Lung (tissue), 12 donors: ENCODE measurements around the gene STAB1. TPM values are rescaled to one million over a fixed set of nuclear protein-coding genes. Genes with fewer than 3 reads are reported as not detected.
A peak's percentile ranks its signal among the peaks of the same experiment; 100 is the strongest.

Experiments
- ATAC-seq: fragments of 200-7000 bp; cut with Tn5 transposase; one replicate; pipeline ENCODE4 v1.9.1; 2020; ENCODE audit warnings: moderate number of reproducible peaks; ENCODE audit not compliant: insufficient read depth, low FRiP score
- DNase-seq, 3 donors: peaks; one replicate each; pipeline ENCODE4 v3.0.0-alpha.2; 2013 to 2017
- H3K27ac ChIP-seq, 2 donors: one replicate each; pipeline ENCODE4 v1.5.1; 2013; ENCODE audit warnings: mild to moderate bottlenecking in 2 of 2, moderate library complexity in 2 of 2, control low read depth in 1 of 2, inconsistent platforms in 1 of 2, low read depth in 1 of 2, low read length in 1 of 2
- H3K27me3 ChIP-seq, 3 donors: one replicate each; pipeline ENCODE4 v1.5.1; 2013; ENCODE audit warnings: low read length in 2 of 3; ENCODE audit not compliant: control insufficient read depth in 3 of 3, insufficient read depth in 3 of 3
- H3K36me3 ChIP-seq, 4 donors: one replicate each; pipeline ENCODE4 v1.5.1; 2013; ENCODE audit warnings: low read length in 4 of 4, mild to moderate bottlenecking in 1 of 4, moderate library complexity in 1 of 4; ENCODE audit not compliant: control insufficient read depth in 4 of 4, insufficient read depth in 4 of 4
- H3K4me1 ChIP-seq, 5 donors: one replicate each; pipeline ENCODE4 v1.5.1; 2013; ENCODE audit warnings: low read length in 5 of 5, mild to moderate bottlenecking in 2 of 5, moderate library complexity in 1 of 5; ENCODE audit not compliant: control insufficient read depth in 5 of 5, insufficient read depth in 5 of 5
- H3K4me3 ChIP-seq: one replicate; pipeline ENCODE4 v1.5.1; 2013; ENCODE audit warnings: mild to moderate bottlenecking, control low read depth, moderate library complexity
- H3K9ac ChIP-seq, 2 donors: one replicate each; pipeline ENCODE4 v1.5.1; 2013; ENCODE audit warnings: low read length in 2 of 2, control low read depth in 1 of 2; ENCODE audit not compliant: insufficient read depth in 1 of 2
- H3K9me3 ChIP-seq, 4 donors: one replicate each; pipeline ENCODE4 v1.5.1; 2013; ENCODE audit warnings: low read length in 3 of 4, mild to moderate bottlenecking in 1 of 4, moderate library complexity in 1 of 4; ENCODE audit not compliant: control insufficient read depth in 4 of 4, insufficient read depth in 3 of 4
- CTCF ChIP-seq: IDR thresholded peaks from 2 replicates; pipeline ENCODE4 v1.5.1; 2012; ENCODE audit warnings: mild to moderate bottlenecking; ENCODE audit errors: control extremely low read depth, extremely low read depth
- WGBS, 2 donors: extraction: QIAGEN DNeasy Blood & Tissue Kit; methylation state at CpG; one replicate each; pipeline ENCODE4 v1.1.7; 2013; 5-methylcytosine and 5-hydroxymethylcytosine counted together
- polyA plus RNA-seq, 2 donors: library from polyadenylated mRNA; stranded (reverse); fragments of 200-250 nt; gene quantifications; one replicate each; pipeline ENCODE4 v1.2.1, GENCODE V29; 2013
- total RNA-seq, 2 donors: library from RNA; depleted of rRNA in 1 of 2; stranded (reverse); fragments of >200 nt in 1 of 2; gene quantifications; one replicate each; pipeline ENCODE4 v1.2.1, GENCODE V29; 2014 to 2021
- donor health status: control.
- donor health status: control.
- donor health status: Bipolar disorder and iron deficiency.
- donor health status: healthy.
- donor health status: DM: yes; HTN: yes; CAD: no.

The STAB1 gene
- total and polyA plus RNA-seq, 4 donors = 53.1 to 220 (median 193) TPM

- TF ChIP-seq CTCF = no peak
- no peak overlapping the region for H3K4me3 ChIP-seq
- H3K9ac ChIP-seq = no peak overlapping the region
- no peak for ATAC-seq
- peak in 1 of 3 donors; percentile 9 for DNase-seq
- peaks cover 0 to 39% (median 19%) of the 10 kb centered on the region in 5 donors for H3K4me1 ChIP-seq
- peak overlapping the region; percentile 92 to 95 for H3K27ac ChIP-seq
- H3K27me3 ChIP-seq = no peaks in the 10 kb centered on the region
- WGBS, 2 donors = 52 to 64% methylated on average over 8 of the region's 8 CpGs
- peaks cover 5 to 18% (median 13%) of the 10 kb centered on the region in 4 donors for H3K36me3 ChIP-seq
- no peaks in the 10 kb centered on the region for H3K9me3 ChIP-seq
These were observed 40.7 kb upstream of the STAB1 start for GRCh38 chr3:52454250-52454937.

DNA sequence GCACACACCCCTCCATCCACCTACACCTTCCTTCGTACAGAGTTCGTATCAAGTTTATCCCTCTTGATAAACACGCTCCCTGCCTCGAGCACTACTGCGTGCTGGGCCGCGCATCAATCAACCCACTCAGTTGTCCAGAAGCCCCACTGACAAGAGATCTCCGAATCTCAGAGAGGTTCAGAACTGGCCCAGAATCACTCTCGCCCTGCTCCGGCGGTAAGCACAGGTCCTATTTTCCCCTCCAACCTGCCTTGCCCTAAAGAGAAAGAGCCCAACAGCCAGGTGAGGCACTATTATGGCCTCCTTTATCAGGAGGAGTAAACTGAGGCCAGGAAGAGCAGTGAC is 40.2 kb upstream of the STAB1 start:
- Histone ChIP-seq H3K27me3 (no peaks in the 10 kb centered on the region), H3K27ac (peak overlapping the region; percentile 92 to 95), H3K4me1 (peaks cover 0 to 36% (median 19%) of the 10 kb centered on the region in 5 donors), H3K9ac (peak overlapping the region; percentile 39 to 74), H3K4me3 (peak overlapping the region; percentile 54), H3K36me3 (peaks cover 5 to 20% (median 14%) of the 10 kb centered on the region in 4 donors), H3K9me3 (no peaks in the 10 kb centered on the region)
- no peak for DNase-seq
- no peak for TF ChIP-seq CTCF
- ATAC-seq = no peak
- WGBS, 2 donors = 34 to 66% methylated on average over 11 of the region's 11 CpGs

DNA sequence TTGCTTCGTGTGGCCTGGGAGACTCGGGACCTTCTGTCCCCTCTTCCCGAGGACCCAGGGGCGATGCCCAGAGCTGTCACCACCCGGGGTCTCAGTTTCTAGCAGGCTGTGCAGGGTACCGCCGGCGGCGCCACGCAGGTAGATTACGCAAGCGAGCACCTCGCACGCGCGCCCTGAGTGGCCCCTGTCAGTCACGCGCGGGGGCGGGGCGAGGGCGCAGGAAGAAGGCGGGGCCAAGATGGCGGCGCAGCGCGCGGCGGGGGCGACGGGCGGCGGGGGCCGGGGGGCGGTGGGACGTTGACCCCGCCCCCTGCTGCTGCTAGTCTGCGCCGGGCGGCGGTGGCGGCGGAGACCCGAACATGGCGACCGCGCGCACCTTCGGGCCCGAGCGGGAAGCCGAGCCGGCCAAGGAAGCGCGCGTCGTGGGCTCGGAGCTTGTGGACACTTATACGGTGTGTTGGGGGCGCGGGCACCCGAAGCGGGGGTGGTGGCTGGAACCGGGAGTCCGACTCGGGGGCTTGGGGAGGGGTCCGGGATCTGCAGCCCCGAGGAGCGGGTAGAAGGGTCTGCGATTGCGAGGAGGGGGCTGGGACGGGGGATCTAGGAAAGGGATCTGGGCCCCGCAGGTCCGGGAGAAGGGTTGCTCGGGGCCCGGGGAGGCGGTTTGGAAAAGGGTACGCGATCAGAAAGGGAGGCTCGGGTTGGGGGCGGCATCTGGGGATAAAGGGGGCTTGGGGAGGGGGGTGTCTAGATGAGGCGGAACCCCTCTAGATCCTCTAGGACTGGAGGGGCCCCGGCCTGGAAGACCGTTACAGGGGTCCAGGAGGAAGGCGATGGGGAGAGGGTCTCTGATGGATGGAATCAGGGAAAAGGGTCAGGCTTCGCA is 39.6 kb upstream of the STAB1 start, which contains the start of gene NISCH:
NISCH (plus strand) TSS at position 322 of the 886 bp plus-strand sequence; CDS start at position 360, 38 bp downstream.
- DNase-seq (peak; percentile 86 to 91 (median 90)), ATAC-seq (peak; percentile 90)
- WGBS, 2 donors = 1% methylated on average over 62 to 86 of the region's 86 CpGs
- H3K27me3 ChIP-seq = no peaks in the 10 kb centered on the region
- no peak for TF ChIP-seq CTCF
- H3K36me3 ChIP-seq = peaks cover 5 to 23% (median 14%) of the 10 kb centered on the region in 4 donors
- peak within 1 kb of the TSS; percentile 77 for H3K4me3 ChIP-seq
- peaks cover 0 to 34% (median 19%) of the 10 kb centered on the region in 5 donors for H3K4me1 ChIP-seq
- peak within 1 kb of the TSS; percentile 70 to 74 for H3K9ac ChIP-seq
- peak within 1 kb of the TSS; percentile 92 to 95 for H3K27ac ChIP-seq
- H3K9me3 ChIP-seq = no peaks in the 10 kb centered on the region
